Erythroblast (primary cell): ENCODE measurements around the gene MLNR.

Source experiments
- GATA1 ChIP-seq: IDR thresholded peaks from 2 replicates; pipeline ENCODE4 v1.6.1; 2011; ENCODE audit warnings: low read depth, mild to moderate bottlenecking, control low read depth, low read length, moderate library complexity
- POLR2A ChIP-seq: IDR thresholded peaks from 2 replicates; pipeline ENCODE4 v1.6.1; 2011; ENCODE audit warnings: mild to moderate bottlenecking, low read length

DNA sequence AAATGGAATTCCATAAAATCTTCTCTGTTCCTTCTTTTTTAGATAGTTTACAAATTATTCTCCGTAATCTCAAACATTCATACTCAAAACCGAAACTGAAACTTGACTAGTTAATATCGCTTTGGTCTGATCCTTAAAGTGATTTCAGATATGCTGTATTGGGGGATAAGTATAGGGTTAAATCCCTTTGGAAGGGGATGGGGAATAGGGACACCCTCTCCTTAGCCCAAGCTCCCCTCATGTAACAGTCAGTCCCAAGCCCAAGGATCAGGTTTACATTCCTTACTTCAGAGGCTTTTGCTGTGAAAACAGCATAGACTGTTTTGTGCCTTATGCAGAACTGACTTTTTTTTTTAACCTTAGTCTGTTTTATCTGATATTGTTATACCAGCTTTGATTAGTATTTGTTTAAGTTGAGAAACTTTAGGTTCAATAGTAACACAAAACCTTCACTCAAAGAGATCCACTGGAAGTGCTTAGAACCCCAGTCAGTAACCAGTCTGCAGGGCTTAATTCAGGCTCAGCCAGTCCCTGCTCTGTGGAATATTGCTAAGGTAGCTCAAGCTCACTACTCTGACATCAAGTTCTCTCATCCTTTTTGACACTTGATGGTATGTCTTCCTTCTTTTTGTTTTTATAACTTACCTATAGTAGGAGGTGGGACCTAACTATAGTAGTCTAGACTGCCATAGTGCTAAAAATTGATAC, 38.1 kb downstream of the MLNR start:
- TF ChIP-seq POLR2A (no peak), GATA1 (no peak)
